Measurements from ENCODE around the gene EVPL. TPM values are rescaled to one million over a fixed set of nuclear protein-coding genes. Genes with fewer than 3 reads are reported as not detected.
"Not testable (repeated sequence)": the region's sequence is repeated elsewhere in the genome, so short reads cannot be mapped to it uniquely, and the experiment has no call there.

Gene EVPL
- total RNA-seq, 1 donor from 2014 or later: not detected

GRCh38 chr17:76048025-76048605 is 21.0 kb upstream of the EVPL start:
- DNase-seq (ENCODE audit: low read depth, low spot score): no peak

- no peak for DNase-seq (ENCODE audit: low read depth, low spot score)
Observed at GRCh38 chr17:76046064-76046463, 19.0 kb upstream of the EVPL start.

GRCh38 chr17:76044475-76045007 is 17.4 kb upstream of the EVPL start:
- not testable (repeated sequence) for DNase-seq (ENCODE audit: low read depth, low spot score)

DNA sequence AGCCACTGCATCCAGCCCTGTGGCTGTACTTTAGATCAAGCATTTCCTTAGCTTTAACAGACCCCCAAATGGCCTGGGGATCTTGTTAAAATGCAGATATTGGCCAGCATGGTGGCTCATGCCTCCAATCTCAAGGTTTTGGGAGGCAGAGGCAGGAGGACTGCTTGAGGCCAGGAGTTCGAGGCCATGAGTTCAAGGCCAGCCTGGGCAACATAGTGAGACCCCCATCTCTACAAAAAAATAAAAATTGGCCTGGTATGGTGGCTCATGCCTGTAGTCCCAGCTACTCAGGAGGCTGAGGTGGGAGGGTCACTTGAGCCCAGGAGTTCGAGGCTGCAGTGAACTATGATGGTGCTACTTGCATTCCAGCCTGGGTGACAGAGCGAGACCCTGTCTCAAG is 15.8 kb upstream of the EVPL start:
- not testable (repeated sequence) for DNase-seq (ENCODE audit: low read depth, low spot score)

- no peak for DNase-seq (ENCODE audit: low read depth, low spot score)
Observed at GRCh38 chr17:76040376-76040775, 13.3 kb upstream of the EVPL start.

GRCh38 chr17:76039121-76039520 is 12.0 kb upstream of the EVPL start:
- no peak for DNase-seq (ENCODE audit: low read depth, low spot score)

DNA sequence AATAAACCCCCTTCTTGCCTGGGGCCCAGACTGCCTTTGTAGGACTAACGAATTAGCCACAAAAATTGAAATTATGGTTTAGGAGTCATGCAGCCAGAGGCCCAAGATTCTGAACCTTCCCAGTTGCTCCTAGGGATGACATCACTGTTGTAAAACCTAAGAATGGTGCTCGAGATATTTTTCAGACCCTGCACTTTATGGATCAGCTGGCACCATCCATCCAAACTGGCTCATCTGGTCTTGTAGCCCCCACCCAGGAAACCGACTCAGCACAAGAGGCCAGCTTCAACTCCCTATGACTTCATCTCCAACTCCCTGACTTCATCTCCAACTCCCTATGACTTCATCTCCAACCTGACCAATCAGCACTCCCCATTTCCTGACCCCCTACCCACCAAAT is 10.9 kb upstream of the EVPL start:
- no peak for DNase-seq (ENCODE audit: low read depth, low spot score)

GRCh38 chr17:76036497-76037261 is 9.6 kb upstream of the EVPL start:
- no peak for DNase-seq (ENCODE audit: low read depth, low spot score)

DNA sequence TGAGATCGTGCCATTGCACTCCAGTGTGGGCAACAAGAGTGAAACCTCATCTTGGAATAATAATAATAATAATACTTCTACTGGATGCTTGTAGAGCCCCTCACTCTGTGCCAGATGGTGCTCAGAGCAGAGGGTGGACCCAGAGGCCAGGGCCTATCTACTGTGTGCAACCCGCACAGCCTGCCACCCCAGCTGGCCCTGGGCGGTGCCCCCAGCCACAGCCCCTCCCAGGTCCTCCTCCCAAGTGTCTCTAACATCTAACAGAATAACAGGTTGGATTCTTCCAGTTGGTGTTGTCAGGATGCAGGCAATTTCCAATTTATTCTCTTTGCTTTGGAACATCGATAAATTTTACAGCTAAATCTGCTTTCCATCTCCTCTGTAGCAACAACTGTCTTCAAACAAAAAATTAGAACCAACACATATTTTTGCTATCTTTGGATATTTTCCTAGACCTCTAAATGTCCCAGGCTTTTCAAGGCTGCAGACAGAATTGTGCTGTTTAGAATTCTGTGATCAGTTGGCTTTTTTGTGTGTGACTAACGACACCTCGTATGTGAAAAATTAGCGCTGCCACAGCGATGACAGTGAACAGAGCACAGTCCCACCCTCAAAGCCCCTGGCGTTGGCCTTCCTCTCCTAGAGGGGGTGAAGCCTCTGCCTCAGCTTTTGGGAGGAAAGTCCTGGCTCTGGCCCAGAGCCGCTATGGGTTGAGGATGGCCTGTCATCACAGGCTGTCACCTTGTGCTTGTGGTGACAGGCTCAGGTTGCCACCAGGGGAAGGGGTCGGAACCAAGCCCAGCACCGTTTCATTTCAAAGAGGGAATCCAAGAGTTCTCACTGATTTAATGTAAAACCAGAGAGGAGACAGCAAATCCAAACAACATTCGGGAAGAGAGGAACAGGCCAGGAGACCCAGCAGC is 7.6 kb upstream of the EVPL start:
- DNase-seq (ENCODE audit: low read depth, low spot score): no peak

- no peak for DNase-seq (ENCODE audit: low read depth, low spot score)
Observed at GRCh38 chr17:76033139-76033538, 6.0 kb upstream of the EVPL start.

DNA sequence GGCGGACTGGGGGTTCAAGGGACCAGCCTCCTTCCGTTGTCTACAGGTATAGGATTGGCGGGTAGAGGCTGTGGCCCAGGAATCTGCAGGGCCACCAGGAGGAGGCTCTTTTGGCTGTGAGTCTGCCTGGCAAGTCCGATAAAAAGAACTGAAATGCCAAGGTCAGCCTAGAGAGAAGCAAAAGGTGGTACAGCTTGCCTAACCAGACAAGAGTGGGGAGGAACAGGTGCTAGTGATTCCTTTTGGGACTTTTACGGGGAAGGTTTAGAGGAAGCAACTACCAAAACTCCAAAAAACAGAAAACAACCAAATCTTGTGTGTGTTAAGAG is 5.6 kb upstream of the EVPL start:
- DNase-seq (ENCODE audit: low read depth, low spot score): no peak

GRCh38 chr17:76032073-76032779 is 5.1 kb upstream of the EVPL start:
- DNase-seq (ENCODE audit: low read depth, low spot score): no peak

GRCh38 chr17:76026714-76027158 is 370 bp downstream of the EVPL start:
- DNase-seq (ENCODE audit: low read depth, low spot score): no peak

DNA sequence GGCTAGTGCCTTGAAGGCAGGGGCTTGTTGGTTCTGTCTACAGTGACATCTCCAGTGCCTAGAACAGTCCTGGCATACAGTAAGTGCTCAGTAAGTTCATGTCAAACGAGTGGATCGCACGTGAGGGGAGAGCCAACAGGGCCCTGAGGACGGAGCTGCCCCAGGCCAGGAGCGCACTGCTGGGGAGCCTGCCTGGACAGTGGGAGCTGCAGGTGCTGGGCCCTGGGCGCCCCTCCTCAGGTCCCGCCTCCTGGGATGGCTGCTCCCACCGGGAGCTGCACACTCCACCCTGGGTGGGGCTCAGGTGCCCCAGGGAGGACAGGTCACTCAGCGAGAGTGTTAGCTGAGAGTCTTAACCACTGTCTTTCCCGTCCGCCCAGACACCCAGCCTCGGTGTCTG is 1.8 kb downstream of the EVPL start:
- DNase-seq (ENCODE audit: low read depth, low spot score): no peak

GRCh38 chr17:76024353-76024752 is 2.8 kb downstream of the EVPL start:
- no peak for DNase-seq (ENCODE audit: low read depth, low spot score)

- DNase-seq (ENCODE audit: low read depth, low spot score): no peak
Observed at GRCh38 chr17:76023900-76024237, 3.2 kb downstream of the EVPL start.

DNA sequence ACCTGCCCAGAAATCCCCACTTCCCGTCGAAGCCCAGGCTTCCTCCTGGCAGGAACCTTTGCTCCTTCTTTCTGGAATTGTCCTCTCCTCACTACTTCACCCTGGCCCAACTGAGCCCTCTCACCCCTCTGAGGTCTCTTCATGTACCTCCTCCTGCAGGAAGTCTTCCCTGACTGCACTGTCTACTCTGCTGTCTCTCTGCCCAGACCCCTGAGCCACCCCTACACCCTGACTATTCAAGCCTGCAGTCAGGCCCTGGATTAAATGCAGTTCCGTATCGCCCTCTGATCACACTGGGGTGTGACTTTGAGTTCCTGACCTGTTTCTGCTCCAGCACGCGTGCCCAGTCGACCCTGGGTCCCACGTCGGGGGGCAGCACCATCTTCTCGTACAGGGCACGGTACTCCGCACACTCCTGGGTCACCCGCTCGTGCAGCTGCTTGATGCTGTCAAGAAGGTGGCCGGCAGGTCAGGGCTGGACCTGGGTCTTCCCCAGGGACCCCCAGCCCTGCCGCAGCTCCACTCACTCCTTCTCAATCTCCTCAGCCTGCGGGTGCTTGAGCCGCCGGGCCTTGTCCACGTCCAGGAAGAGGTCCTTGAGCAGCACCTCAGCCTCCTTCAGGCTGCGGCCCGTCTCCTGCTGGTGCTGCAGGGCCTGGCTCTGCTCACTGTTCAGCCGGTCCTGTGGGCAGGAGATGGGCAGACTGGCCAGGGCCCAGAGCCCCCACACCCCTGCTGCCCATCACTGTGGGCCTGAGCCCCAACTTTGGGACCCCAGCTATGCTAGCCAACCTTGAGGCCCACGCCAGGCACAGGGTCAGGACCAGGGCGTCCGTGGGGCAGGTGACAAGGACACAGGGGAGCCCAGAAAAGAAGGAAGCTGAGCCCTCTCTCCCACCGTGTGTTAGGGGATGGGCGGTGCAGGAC is 3.9 kb downstream of the EVPL start:
- no peak for DNase-seq (ENCODE audit: low read depth, low spot score)

GRCh38 chr17:76022285-76022684 is 4.8 kb downstream of the EVPL start:
- no peak for DNase-seq (ENCODE audit: low read depth, low spot score)

GRCh38 chr17:76019833-76020467 is 7.2 kb downstream of the EVPL start:
- no peak for DNase-seq (ENCODE audit: low read depth, low spot score)

DNA sequence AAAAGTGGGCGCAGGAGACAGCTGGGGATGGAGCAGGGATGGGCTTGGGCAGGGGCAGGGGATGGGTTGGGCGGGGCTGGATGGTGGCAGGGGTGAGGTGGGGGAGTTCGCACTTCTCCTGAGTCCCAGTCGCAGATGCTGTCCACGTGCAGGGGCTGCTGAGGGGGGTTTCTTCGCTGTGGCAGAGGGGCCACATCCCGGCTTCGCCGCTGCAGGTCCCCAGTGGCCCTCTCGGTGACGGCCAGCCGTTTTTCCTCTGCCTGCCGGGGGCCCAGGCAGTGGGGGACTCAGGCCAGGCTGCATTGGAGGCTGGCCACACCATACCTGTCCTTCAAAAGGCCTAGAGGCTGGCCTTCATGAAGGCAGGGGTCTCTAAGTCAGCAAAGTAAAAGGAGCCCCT is 8.3 kb downstream of the EVPL start:
- DNase-seq (ENCODE audit: low read depth, low spot score): no peak

All from pulmonary artery endothelial cell (primary cell).